Endometrium (tissue), 2 donors: ENCODE results near the gene JADE2.
"Not testable (repeated sequence)": the region's sequence is repeated elsewhere in the genome, so short reads cannot be mapped to it uniquely, and the experiment has no call there.

ENCODE experiments used
- FAIRE-seq: peaks from 2 replicates; lab custom pipeline; 2012; peaks lifted over from hg19 to GRCh38; lab: Jason Lieb, UNC
- donor health status: control.
- donor health status: control.

JADE2 gene

DNA sequence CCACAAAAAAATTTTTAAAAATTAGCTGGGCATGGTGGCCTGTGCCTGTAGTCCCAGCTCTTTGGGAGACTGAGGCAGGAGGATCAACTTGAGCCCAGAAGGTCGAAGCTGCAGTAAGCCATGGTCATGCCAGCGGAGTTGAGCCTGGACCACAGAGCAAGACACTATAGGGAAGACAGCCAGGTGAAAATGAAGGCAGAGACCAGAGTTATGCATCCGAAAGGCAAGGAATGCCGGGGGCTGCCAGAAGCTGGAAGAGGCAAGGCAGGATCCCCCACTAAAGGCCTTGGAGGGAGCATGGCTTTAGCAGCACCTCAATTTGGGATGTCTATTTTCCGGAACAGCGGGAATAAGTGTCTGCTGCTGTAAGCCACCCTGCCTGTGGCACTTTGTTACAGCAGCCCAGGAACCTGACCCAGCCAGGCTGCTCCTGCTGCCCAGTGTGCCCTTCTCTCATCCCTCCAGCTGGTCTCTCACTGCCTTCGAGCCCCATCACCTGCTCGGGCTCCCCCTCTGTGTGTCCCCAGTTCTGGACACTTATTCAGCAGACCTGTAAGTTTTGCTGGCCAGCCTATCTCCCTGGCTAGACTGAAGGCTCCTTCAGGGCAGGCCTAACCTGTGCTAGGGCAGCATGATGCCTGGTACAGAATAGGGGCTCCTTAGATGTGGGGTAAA lies 16.8 kb upstream of the JADE2 start:
- no peak for FAIRE-seq

GRCh38 chr5:134509308-134510040 lies 16.0 kb upstream of the JADE2 start:
- no peak for FAIRE-seq

- FAIRE-seq, result no peak
Measured at GRCh38 chr5:134510970-134511795, 14.3 kb upstream of the JADE2 start.

DNA sequence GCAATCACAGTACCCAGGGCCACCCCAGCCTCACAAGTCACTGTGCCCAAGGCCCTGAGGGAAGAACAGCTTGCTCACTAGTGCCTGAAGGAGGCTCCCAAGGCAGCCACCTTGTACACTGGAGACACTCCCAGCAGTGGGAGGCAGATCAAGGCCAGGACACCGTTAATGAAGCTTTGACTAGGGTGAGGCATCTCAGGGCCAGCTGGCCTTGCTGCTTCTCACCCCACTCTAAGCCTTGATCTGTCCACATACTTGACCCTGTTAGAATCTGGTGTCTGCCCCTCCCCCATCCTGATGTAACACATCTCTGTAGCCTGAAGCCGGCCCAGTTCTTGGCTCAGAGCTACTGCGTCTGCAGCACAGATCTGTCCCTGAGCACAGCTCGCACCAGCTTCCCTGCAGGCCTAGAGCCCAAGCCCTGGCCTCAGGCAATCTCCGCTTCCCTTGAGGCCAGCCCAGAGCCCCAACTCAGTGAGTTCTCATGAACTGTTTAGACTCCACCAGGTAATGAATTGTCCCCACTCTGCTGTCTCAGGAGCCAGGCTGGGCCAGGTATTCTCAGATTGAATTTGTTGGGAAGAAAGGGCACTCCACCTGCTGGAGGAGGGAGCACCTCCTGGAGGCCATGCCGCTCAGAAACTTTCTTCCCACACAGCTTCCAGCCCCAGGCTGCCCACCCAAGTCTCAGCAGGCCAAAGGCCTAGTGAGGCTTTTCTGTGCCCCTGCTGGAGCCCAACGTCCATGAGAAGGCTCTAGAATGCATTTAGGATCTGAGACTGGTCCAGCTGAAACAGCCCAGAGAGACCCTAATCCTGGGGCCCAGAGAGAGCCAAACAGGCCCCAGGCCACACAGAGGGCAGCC lies 13.4 kb upstream of the JADE2 start:
- FAIRE-seq, result no peak

DNA sequence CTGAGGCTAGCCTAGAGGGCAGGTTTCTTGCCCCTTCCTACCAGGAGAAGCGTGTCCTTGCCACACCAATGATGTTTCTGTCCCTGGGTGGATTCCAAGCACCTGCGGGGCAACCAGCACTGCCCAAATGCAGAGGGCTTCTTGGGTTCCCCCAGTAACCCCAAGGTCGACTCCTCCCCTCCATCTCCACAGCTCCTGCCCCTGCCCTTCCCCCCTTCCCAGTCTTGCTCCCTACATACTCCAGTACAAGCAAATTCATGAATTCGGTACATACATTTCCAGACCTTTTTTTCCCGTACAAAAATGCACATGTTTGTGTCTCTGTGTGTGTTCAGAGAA lies 12.8 kb upstream of the JADE2 start:
- FAIRE-seq, result no peak

DNA sequence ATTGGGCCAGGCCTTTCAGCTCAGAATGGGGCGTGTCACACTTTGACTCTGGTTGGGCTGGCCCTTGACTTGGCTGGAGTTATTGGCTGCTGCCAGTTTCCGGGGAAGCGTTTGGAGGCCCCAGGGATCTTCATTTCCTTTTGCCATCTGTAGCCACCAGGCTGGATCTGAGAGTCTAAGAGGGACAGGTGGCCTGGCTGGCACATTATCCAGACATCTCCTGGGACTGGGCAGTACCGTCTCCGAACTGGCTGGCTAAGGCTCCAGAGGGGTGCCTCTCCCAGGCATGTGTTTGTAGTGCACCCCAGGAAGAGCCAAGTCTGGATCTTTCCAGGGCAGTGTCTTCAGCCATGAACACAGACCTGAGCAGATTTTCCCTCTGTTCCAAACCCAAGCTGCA lies 9.7 kb upstream of the JADE2 start:
- FAIRE-seq, result no peak

- FAIRE-seq, result not testable (repeated sequence)
Measured at GRCh38 chr5:134516984-134517383, 8.5 kb upstream of the JADE2 start.

DNA sequence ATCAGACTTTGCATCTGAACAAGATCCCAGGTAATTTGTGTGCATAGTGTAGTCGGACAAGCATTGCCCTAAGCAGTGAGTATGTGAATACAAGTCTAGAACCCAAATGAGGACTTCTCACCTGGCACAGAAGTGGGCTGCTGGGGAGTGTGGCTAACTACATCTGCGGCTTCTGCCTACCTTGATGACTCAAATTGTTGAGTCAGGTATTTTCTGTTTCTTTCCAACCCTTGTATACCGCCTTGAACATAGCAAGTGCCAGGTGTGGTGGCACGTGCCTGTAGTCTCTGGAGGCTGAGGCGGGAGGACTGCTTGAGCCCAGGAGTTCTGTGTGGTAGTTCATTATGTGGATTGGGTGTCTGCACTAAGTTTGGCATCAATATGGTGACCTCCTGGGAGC lies 7.9 kb upstream of the JADE2 start:
- no peak for FAIRE-seq

- FAIRE-seq, result no peak
Measured at GRCh38 chr5:134519989-134520388, 5.5 kb upstream of the JADE2 start.

DNA sequence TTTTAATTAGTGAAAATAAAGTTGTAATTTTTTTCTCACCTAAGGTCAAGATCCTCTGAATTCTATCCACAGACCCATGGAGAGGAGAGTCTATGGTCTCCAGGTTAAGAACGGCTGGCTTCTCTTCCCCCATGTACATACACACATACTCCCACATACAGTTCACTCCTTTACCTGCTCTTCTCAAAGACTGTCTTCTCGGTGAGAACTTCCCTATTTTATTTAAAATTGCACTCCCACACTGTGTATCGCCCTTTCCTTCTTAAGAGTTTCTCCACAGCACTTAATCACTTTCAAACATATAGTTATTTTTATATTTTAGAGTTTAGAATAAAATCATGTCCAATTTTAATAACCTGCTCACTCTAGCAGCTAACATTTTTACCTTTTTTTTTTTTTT lies 3.6 kb upstream of the JADE2 start:
- FAIRE-seq, result no peak

DNA sequence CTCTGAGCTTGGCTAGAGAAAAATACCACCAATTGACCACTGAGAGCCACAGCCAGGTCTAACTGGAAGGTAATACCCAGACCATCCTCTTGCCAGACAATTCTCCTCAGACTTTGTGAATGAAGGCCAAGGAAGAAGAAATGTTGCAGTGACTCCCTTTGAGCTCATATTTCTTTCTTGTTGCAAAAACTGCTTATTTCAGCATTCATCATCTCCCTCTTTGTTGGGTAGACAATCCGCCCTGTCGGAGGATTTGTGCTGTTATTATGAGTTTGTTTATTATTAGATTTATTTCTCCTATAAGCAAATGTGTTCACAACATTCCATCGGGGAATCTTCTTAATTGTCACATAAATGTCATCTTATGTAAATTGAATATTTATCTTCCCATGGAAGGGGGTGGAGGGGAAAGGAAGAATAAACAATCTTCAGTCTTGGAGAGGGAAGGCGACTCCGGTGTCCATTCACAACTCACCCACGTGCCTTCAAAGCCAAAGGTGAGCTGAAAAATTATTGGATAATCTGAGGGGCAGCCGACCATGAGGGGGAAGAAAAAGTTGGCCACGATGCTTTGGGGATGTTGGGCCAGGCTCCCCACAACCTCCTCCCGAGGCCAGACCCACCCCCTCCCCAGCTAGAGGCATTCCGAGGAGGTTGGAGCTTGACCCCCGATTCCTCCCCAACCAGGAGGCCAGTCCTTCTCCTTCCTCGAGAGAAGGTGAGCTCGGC lies 1.8 kb upstream of the JADE2 start:
- FAIRE-seq, result no peak

DNA sequence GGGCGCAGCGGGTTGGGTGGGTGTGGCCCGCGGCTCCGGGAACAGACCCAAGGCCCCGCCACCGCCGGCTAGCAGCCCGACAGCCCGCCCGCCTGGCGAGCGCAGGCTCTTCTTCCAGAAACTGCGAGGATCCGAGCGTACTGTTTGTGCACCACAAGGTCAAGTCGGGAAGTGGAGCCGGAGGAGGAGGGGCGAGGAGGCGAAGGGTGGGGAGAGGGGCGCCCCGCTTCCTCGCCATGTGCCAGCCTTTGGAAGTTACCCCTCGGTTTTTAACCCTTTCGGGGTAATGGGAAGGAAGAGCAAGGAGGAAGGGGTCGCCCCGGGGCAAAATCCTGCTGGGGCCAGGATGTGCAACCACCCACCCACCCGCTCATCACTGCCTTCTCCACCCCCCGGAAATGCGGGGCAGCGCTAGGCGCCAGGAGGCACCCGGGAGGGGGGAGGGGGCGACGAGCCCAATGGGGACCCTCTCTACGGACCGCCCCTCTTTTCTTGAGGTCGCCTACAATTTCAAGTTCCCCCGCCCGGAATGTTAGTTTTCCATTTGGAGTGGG lies 1.1 kb upstream of the JADE2 start:
- no peak for FAIRE-seq

DNA sequence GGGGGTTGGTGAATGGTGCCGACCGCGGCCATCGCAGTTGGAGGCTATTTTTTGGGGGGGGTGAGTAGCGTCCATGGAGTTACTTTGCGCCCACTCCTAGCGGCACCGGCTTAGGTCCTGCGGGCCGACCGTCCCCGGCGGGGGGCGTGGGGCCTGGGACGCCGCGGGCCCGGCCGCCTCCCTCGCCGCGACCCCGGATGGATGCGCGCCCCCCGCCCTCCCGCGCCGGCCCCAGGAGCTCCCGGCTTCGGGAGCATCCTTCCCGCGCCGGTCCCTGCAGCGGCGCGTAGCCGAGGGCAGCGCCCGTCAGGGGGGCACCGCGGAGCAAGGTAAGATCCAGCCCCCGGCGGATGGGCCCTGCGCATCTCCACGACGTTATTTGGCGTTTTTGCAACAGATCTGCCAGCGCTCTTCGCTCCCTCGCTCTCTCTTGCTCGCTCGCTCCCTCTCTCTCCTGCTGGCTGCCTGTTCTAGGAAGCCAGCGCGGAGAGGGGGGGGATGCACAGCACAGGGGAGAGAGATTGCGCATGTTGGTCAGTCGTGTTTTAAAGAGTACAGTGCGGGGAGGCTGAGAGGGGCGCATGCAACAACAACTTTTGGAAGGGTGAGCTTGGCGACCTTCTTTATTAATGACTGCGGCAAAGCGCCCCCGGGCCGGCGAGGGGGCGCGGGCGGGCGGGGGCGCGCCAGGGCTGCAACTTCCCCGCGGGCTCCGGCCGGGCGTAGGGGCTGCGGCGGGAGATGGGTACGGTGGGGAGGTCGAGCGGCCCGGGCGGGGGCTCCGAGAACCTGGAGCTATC lies 413 bp downstream of the JADE2 start:
- FAIRE-seq, result no peak

DNA sequence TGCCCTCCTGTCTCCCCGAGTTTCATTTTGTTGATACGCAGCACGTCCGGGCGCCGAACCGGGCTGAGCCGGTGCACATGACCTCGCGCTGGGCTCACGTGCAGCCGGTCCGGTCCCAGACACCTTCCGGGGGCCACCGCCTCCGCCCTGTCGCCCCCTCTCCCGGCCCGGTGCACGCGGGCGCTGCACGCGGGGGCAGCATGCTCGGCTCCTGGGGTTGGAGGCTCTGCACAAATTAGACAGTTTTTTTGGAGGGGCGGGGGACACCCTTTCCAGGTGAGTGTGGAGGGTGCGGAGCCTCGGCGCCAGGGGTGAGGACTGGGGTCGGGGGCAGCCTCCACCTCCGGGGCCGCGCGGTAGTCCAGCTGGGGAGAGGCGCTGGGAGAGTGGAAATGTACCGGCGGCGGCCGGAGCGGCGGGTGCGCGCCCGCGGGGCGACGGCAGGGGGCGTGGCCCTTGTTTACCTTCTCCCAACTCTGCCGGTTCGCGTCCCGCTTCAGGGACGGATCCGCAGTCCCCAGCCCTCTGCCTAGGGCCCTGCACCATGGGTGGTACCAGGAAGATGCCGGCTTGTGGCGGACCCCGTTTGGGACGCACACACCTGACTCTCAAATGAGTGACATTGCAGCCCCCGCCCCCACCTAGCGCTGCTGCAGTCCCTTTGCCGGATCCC lies 1.1 kb downstream of the JADE2 start:
- no peak for FAIRE-seq

- FAIRE-seq, result no peak
Measured at GRCh38 chr5:134527156-134527960, 1.9 kb downstream of the JADE2 start.

DNA sequence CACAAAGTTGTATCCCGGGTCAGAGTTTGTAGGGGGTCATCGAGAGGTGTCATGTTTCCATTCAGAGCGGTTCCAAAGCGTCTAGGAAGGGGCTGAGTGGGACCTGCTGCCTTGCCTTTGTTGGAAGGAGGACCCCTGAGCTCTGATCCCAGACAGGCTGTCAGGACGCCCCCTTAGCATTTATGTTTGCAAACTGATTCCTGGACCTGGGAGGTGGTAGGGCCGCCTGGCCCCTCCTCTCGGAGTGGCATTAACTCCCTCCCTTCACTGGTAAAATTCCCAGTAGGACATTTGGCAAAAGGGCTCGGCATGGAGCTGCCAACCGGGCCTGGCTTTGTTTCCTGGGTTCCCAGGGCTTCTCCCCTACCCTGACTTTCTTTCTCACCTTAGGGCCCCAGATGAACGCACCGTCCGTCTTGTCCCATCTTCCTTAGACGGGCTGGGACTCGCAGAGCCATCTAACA lies 2.5 kb downstream of the JADE2 start:
- FAIRE-seq, result no peak

GRCh38 chr5:134528556-134528955 lies 3.1 kb downstream of the JADE2 start:
- FAIRE-seq, result no peak

DNA sequence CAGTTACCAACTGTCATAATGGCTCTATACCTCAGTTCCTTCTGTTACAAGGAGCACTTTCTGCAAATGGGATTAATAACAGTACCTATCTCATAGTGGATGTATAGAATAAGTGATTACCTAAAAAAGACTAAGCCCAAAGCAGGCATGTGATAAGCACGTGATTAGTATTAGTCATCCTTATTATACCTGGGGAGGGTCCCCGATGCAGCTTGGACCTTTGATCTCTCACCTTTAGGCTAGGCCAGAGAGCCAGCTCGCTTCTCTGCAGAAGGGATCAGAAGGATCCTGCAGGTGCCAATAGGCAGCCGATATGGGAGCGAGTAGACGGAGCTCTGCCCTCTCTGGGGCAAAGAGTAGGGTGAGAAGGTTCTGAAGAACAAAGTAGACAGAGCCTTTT lies 4.0 kb downstream of the JADE2 start:
- FAIRE-seq, result no peak
